GM18867 (cell line): Measurements from ENCODE around the gene JTB.
"Not testable (repeated sequence)": the region's sequence is repeated elsewhere in the genome, so short reads cannot be mapped to it uniquely, and the experiment has no call there.

Experiments used
- ATAC-seq: cut with Tn5 transposase; IDR thresholded peaks from one replicate; pipeline ENCODE4 v1.9.1; 2021; ENCODE audit warnings: mild to moderate bottlenecking, moderate library complexity; ENCODE audit not compliant: unreplicated experiment

Gene JTB

GRCh38 chr1:153979091-153979490, 1.6 kb upstream of the JTB start:
- not testable (repeated sequence) for ATAC-seq

GRCh38 chr1:153978274-153978909, 918 bp upstream of the JTB start:
- no peak for ATAC-seq

GRCh38 chr1:153976819-153977249, 640 bp downstream of the JTB start:
- no peak for ATAC-seq

GRCh38 chr1:153973525-153973924, 3.9 kb downstream of the JTB start:
- ATAC-seq, result no peak

- ATAC-seq, result no peak
Measured at GRCh38 chr1:153973071-153973470, 4.4 kb downstream of the JTB start.

DNA sequence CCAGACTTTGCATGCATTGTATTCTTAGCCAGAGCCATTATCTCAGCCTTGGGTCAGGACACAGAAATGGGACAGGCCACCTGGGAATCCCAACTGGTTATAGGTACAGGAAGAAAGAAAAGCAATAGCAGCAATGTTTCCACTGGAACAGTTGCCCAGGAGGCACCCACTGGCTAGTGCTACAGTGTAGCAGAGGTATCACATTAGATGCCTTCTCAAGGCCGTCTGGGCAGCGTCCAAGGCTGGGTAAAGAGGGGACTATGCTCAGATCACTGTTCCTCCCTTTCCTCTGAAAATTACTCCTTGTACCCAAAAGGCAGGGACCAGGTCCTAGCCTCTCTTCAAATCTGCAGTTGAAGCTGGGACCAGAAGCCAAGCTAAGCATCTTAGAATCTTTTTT, 7.1 kb downstream of the JTB start:
- no peak for ATAC-seq

DNA sequence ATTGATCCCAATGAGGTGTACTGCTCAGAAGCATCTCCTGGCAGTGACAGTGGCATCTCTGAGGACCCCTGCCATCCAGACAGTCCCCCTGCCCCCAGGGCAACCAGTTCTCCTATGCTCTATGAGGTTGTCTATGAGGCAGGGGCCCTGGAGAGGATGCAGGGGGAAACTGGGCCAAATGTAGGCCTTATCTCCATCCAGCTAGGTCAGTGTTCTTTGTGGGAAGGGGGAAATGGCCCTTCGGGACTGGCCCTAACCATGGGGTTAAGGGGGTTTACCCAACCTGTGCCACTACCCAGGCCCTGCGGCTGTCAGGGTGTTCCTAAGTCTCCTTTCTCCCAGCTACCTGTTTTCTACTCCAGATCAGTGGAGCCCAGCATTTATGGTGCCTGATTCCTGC, 8.5 kb downstream of the JTB start:
- ATAC-seq, result no peak

- no peak for ATAC-seq
Measured at GRCh38 chr1:153968408-153968807, 9.1 kb downstream of the JTB start.

GRCh38 chr1:153968000-153968363, 9.5 kb downstream of the JTB start:
- no peak for ATAC-seq

- ATAC-seq, result peak; percentile 67
Measured at GRCh38 chr1:153967107-153967999, 10.1 kb downstream of the JTB start, which contains the start of gene CREB3L4. Gene CREB3L4, plus strand, starts transcription at chr1:153967902. Its CDS starts 624 bp downstream, at chr1:153968526.

DNA sequence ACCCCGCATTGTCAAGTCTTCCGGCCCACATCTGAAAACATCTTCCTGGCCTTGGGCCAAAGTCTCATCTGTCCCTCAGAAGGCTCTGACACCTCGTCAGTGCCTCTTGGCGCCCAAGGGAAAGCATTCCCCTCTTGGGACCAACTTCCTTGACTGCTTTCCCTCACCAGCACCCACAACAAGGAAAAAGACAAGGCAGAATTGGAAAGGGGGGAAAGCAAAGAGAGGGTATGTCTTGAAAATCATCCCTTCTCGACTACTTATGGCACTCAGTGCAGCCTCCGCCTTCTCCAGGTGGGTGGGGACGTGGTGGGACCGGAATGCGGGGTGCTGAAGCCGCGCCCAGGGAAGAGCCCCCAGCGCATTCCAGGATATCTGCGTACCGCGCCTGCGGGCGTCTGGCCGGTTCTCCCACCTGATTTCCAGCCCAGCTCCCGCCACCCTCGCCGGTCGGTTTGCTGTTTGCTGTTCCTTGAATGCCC, 13.6 kb downstream of the JTB start:
- no peak for ATAC-seq

DNA sequence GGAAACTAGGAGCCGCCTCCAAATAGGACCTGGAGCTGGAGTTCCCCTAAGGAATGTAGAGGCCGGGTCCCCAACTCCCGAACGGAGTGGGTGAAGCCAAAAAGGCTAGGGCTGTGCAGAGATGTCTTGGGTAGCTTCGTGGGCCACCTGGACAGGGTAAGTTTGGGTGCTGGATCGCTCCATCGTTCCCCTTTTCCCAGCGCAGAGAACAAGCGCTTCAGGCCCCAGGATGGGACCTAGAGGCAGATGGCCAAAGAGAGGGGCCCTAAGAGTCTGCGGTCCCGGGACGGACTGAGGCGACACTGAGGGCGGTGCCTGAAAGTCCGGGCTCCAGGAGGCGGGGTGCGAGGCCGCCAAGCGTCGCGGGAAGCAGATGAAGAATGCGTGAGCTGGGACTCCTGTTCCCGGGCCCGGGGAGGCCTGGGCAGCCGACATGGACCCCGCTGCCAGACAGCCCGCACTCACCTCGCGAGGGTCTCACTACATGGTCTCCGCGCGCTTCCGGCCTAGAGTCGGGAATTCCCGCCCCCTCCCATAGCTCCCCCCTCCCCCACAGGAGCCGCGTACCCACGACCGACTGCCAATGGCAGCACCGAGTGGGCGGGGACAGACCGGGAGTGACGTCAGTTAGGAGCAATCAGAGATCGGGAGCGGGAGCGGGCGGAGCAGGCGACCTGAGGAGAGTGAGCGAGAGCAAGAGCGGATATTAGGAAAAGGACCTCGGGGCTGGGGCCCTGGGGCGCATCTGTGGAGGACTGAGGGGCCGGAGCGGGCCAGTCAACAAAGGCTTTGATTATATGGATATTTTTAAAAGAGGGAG, 14.2 kb downstream of the JTB start, which contains the start of gene SLC39A1:
SLC39A1 (minus strand) TSS at position 508 of the 820 bp plus-strand sequence. CDS start 822 bp downstream, outside the sequence.
- ATAC-seq, result peak; percentile 51

DNA sequence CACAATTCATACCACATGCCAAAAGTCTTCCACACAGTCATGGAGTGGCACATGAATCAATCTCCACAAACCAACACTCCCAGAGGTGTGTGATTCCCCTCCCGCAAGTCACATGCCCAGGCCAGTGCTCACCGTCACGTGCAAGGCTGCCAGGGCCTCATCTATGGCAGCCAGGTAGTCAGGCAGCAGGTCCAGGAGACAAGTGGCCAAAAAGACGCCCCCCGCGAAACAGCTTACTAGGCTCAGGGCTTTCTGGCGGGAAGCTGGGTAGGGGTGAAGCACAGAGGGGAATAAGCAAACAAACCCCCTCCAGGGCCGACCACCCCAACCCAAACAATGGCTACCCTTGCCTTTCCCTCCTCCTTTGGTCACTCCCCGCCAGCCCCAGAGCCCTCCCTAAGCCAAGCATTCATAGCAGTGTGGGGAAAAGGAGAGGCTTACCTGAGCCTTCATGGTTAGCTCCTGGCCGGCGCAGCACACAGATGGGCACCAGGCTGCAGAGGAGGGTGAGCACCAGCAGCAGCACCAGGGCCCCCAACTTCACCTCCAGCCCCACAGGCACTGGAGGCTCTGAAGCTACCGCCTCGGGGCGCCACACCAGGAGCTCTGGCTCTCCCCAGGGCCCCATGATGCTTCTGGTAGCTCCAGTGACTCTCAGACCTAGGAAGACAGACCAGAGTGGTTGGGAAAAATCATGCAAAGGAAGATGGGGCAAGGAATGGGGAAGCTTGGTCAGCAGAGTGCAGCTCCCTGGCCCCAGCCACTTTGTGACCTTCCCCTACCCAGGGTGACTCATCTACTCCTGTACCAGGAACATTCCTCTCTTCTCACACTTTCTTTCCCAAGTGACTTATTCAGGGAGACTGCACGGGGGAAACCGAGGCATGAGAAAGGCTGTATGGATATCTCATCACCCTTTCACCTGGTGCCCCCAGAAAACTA, 15.1 kb downstream of the JTB start:
- no peak for ATAC-seq

- no peak for ATAC-seq
Measured at GRCh38 chr1:153961421-153961820, 16.1 kb downstream of the JTB start.

- no peak for ATAC-seq
Measured at GRCh38 chr1:153960206-153960605, 17.3 kb downstream of the JTB start.

DNA sequence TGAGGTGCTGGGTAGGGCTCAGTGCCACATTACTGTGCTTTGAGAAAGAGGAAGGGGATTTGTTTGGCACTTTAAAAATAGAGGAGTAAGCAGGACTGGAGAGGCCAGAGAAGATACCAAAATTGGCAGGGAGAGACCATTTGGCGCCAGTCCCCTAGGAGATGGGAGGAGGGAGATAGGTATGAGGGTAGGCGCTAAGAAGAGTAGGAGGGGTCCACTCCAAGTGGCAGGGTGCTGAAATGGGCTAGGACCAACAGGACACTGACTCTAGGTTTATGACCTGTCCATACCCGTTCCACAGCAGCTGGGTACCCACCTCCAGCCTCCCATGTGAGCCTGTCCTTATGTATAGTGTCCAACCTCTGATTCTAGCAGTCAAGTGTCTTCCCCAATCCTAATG, 18.0 kb downstream of the JTB start:
- no peak for ATAC-seq

- ATAC-seq, result no peak
Measured at GRCh38 chr1:153958961-153959260, 18.6 kb downstream of the JTB start.

GRCh38 chr1:153958111-153958960, 19.1 kb downstream of the JTB start, which contains the start of gene CRTC2:
Gene CRTC2, minus strand, starts transcription at chr1:153958612. Its CDS starts 115 bp downstream, at chr1:153958497.
- ATAC-seq, result peak; percentile 66

- peak; percentile 5 for ATAC-seq
Measured at GRCh38 chr1:153957744-153958110, 19.7 kb downstream of the JTB start.
